Skin of body (tissue), 2 donors: ENCODE data around the gene AKT1. TPM values are rescaled to one million over a fixed set of nuclear protein-coding genes. Genes with fewer than 3 reads are reported as not detected.

Experiments
- DNase-seq: peaks from one replicate; lab custom pipeline; 2025; lab: John Stamatoyannopoulos, UW
- total RNA-seq: library from RNA; depleted of rRNA; stranded (reverse); fragments of >200 nt; gene quantifications from one replicate; pipeline ENCODE4 v1.2.3, GENCODE V29; 2014

Gene AKT1
- total RNA-seq, 1 donor from 2014 or later = 62.3 TPM

- no peak for DNase-seq
Observed at GRCh38 chr14:104786726-104787675, 8.5 kb downstream of the AKT1 start.

GRCh38 chr14:104786091-104786586 lies 9.4 kb downstream of the AKT1 start:
- no peak for DNase-seq

GRCh38 chr14:104785708-104786080 lies 9.9 kb downstream of the AKT1 start:
- no peak for DNase-seq

- DNase-seq = no peak
Observed at GRCh38 chr14:104784846-104785707, 10.5 kb downstream of the AKT1 start.

GRCh38 chr14:104784218-104784568 lies 11.4 kb downstream of the AKT1 start:
- no peak for DNase-seq

- DNase-seq = no peak
Observed at GRCh38 chr14:104783484-104784217, 11.9 kb downstream of the AKT1 start.

- DNase-seq = no peak
Observed at GRCh38 chr14:104782808-104783139, 12.8 kb downstream of the AKT1 start.

- no peak for DNase-seq
Observed at GRCh38 chr14:104782086-104782807, 13.3 kb downstream of the AKT1 start.

GRCh38 chr14:104781271-104782077 lies 14.1 kb downstream of the AKT1 start:
- DNase-seq = no peak

- no peak for DNase-seq
Observed at GRCh38 chr14:104780513-104781030, 15.0 kb downstream of the AKT1 start.

- DNase-seq = no peak
Observed at GRCh38 chr14:104779776-104780512, 15.6 kb downstream of the AKT1 start.

GRCh38 chr14:104778694-104779331 lies 16.7 kb downstream of the AKT1 start:
- DNase-seq = no peak

GRCh38 chr14:104777808-104778249 lies 17.7 kb downstream of the AKT1 start:
- no peak for DNase-seq

GRCh38 chr14:104776961-104777807 lies 18.4 kb downstream of the AKT1 start:
- no peak for DNase-seq

- no peak for DNase-seq
Observed at GRCh38 chr14:104776481-104776880, 19.1 kb downstream of the AKT1 start.

GRCh38 chr14:104775073-104775489 lies 20.5 kb downstream of the AKT1 start:
- DNase-seq = no peak

GRCh38 chr14:104774453-104775072 lies 21.0 kb downstream of the AKT1 start:
- no peak for DNase-seq
